Measurements from ENCODE around the gene BAG3. TPM values are rescaled to one million over a fixed set of nuclear protein-coding genes. Genes with fewer than 3 reads are reported as not detected.
"Not testable (repeated sequence)": the region's sequence is repeated elsewhere in the genome, so short reads cannot be mapped to it uniquely, and the experiment has no call there.

The BAG3 gene
- total RNA-seq, 1 experiment from 2014 or later: 19.7 TPM

GRCh38 chr10:119702583-119702982, 51.4 kb downstream of the BAG3 start:
- Histone ChIP-seq H3K4me3 (no peak overlapping the region), H3K9me3 (replicated peaks) (peaks cover 5% of the 10 kb centered on the region; the same call in 1 of the 2 replicates), H3K36me3 (no peaks in the 10 kb centered on the region), H3K27me3 (replicated peaks) (no peaks in the 10 kb centered on the region), H3K27ac (no peak overlapping the region), H3K4me1 (replicated peaks) (peaks cover 9% of the 10 kb centered on the region)
- DNase-seq (ENCODE audit: low read depth in 1 of 2, low spot score in 2 of 2): no peak

DNA sequence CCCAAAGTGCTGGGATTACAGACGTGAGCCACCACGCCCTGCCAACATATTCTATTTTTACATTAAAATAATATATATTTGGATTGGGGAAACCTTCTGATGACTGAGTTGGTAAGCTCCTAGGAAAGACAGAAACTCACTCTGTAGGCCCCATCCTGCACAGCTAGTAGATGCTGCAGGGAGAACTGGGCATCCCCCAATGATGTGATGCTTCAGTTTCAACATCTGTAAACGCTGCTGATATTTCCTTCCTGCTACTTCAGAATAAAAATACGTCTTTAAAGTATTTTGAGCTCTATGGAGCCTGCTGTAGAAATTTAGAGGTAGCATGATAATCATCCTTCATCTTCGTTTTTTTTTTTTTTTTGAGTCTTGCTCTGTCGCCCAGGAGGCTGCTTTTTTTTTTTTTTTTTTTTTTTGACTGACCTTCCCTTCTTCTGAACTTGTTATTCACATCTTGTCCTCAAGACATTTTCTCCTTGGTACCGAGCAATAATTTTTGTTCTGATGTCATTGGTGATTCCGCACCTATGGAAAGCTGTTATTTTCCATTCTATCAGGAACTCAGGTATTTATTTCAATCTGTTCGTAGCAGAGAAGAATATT, 52.8 kb downstream of the BAG3 start:
- H3K27ac ChIP-seq: no peak overlapping the region
- H3K9me3 ChIP-seq (replicated peaks): peaks cover 5% of the 10 kb centered on the region; the same call in 1 of the 2 replicates
- DNase-seq (ENCODE audit: low read depth in 1 of 2, low spot score in 2 of 2): no peak
- H3K4me3 ChIP-seq: no peak overlapping the region
- H3K36me3 ChIP-seq: no peaks in the 10 kb centered on the region
- H3K4me1 ChIP-seq (replicated peaks): peaks cover 9% of the 10 kb centered on the region
- H3K27me3 ChIP-seq (replicated peaks): no peaks in the 10 kb centered on the region

- no peak for DNase-seq (ENCODE audit: low read depth in 1 of 2, low spot score in 2 of 2)
- no peak overlapping the region for H3K27ac ChIP-seq
- no peak overlapping the region for H3K4me3 ChIP-seq
- H3K4me1 ChIP-seq (replicated peaks): peaks cover 9% of the 10 kb centered on the region
- peaks cover 5% of the 10 kb centered on the region; the same call in 1 of the 2 replicates for H3K9me3 ChIP-seq (replicated peaks)
- no peaks in the 10 kb centered on the region for H3K36me3 ChIP-seq
- no peaks in the 10 kb centered on the region for H3K27me3 ChIP-seq (replicated peaks)
These were observed 54.3 kb downstream of the BAG3 start for GRCh38 chr10:119705434-119705831.

- peaks cover 5% of the 10 kb centered on the region for H3K4me1 ChIP-seq (replicated peaks)
- H3K4me3 ChIP-seq: no peak overlapping the region
- H3K36me3 ChIP-seq: no peaks in the 10 kb centered on the region
- peaks cover 5% of the 10 kb centered on the region; the same call in 1 of the 2 replicates for H3K9me3 ChIP-seq (replicated peaks)
- no peak for DNase-seq (ENCODE audit: low read depth in 1 of 2, low spot score in 2 of 2)
- H3K27me3 ChIP-seq (replicated peaks): no peaks in the 10 kb centered on the region
- no peak overlapping the region for H3K27ac ChIP-seq
These were observed 55.5 kb downstream of the BAG3 start for GRCh38 chr10:119706521-119707278.

DNA sequence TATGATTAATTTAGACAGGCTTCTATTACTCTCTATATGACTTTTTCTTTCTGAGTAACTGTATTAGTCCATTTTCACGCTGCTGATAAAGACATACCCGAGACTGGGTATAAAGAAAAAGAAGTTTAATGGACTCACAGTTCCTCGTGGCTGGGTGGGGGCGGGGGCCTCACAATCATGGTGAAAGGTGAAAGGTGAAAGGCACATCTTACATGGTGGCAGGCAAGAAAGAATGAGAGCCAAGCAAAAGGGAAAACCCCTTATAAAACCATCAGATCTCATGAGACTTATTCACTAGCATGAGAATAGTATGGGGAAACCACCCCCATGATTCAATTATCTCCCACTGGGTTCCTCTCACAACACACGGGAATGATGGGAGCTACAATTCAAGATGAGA, 56.2 kb downstream of the BAG3 start:
- H3K27ac ChIP-seq; H3K4me3 ChIP-seq; H3K27me3 ChIP-seq (replicated peaks); DNase-seq (ENCODE audit: low read depth in 1 of 2, low spot score in 2 of 2); H3K4me1 ChIP-seq (replicated peaks); H3K9me3 ChIP-seq (replicated peaks); H3K36me3 ChIP-seq: not testable (repeated sequence)

- not testable (repeated sequence) for H3K36me3 ChIP-seq; H3K4me1 ChIP-seq (replicated peaks); H3K27ac ChIP-seq; H3K4me3 ChIP-seq; H3K27me3 ChIP-seq (replicated peaks); DNase-seq (ENCODE audit: low read depth in 1 of 2, low spot score in 2 of 2); H3K9me3 ChIP-seq (replicated peaks)
These were observed 59.8 kb downstream of the BAG3 start for GRCh38 chr10:119710935-119711334.

DNA sequence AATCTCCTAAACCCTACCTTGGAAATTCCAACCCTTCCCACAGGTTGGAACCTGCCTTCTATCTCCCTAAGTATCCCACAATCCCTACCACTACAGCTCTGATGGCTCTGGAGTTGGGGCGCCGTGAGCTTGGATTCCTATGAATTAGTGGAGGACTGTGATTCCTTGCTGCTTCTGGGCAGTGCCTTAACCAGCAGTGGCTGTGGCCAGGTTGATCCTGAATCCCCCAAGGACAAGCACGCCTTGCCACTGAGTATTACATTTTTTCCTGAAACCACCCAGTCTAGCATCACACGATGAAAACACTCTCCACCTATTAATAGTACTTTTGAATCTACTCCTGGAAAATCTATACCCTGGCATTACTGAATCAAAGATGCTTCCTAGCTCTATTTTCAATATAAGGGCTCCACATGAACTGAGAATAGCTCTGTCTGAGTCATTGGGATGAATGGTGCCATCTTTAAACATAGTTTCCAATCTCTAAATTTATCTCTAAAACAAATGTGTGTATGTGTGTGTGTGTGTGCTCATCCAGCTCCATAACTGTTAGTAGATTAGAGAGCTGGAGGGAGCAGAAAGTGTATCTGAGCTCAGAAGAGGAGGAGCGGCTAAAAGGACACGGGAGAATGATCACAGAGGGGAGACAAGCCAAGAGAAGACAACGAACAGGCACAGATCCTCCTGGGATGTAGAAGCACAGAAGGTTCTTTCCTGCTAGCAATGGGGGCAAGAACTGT, 62.7 kb downstream of the BAG3 start:
- no peak overlapping the region for H3K27ac ChIP-seq
- H3K4me1 ChIP-seq (replicated peaks): no peaks in the 10 kb centered on the region
- no peak for DNase-seq (ENCODE audit: low read depth in 1 of 2, low spot score in 2 of 2)
- H3K27me3 ChIP-seq (replicated peaks): no peaks in the 10 kb centered on the region
- no peaks in the 10 kb centered on the region for H3K9me3 ChIP-seq (replicated peaks)
- no peak overlapping the region for H3K4me3 ChIP-seq
- H3K36me3 ChIP-seq: no peaks in the 10 kb centered on the region

- H3K27ac ChIP-seq: no peak overlapping the region
- no peak overlapping the region for H3K4me3 ChIP-seq
- DNase-seq (ENCODE audit: low read depth in 1 of 2, low spot score in 2 of 2): no peak
- no peaks in the 10 kb centered on the region for H3K4me1 ChIP-seq (replicated peaks)
- no peaks in the 10 kb centered on the region for H3K9me3 ChIP-seq (replicated peaks)
- H3K27me3 ChIP-seq (replicated peaks): no peaks in the 10 kb centered on the region
- H3K36me3 ChIP-seq: no peaks in the 10 kb centered on the region
These were observed 63.3 kb downstream of the BAG3 start for GRCh38 chr10:119714484-119714816.

DNA sequence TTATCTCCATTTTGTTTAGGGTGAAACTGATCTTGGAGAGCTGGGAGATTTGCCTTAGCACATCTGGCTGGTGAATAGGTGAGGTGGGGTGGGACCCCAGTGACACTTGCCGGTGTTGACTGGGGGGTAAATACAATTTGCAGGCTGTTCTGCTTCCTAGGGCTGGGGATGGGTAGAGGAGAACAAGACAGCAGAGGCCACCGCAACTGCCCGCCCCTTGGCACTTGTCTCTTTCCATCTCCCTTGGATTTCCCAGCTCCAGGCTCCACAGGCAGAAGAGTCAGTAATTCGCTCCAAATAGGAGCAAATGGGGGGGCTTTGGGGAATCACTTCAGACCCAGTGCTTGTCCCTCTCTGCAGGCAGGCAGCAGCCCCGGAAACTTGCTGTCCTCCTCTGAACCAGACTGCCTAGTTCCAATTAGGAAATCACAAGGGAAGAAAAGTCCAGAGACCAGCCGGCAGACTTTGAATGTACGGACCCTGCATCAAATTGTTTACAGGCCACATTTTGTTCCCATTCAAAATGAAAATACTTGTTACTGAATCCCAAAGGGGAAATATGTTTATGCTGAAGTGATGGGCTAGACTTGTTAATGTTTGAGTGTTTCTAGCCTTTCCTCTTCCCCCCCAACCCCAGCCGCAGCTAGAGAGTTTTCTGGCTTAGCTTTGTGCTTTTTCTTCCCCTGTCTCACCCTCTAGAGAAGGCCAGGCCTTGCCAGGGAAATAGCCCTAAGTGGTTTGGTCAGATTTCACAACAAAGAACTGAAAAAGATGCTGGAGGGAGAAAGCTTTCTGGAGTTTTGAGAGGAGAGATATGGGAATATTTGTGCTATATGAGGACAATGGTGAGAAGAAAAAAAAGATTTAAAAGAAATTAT, 64.7 kb downstream of the BAG3 start:
- Histone ChIP-seq H3K36me3 (no peaks in the 10 kb centered on the region), H3K27me3 (replicated peaks) (no peaks in the 10 kb centered on the region), H3K4me3 (no peak overlapping the region), H3K27ac (no peak overlapping the region), H3K4me1 (replicated peaks) (no peaks in the 10 kb centered on the region), H3K9me3 (replicated peaks) (no peaks in the 10 kb centered on the region)
- no peak for DNase-seq (ENCODE audit: low read depth in 1 of 2, low spot score in 2 of 2)

DNA sequence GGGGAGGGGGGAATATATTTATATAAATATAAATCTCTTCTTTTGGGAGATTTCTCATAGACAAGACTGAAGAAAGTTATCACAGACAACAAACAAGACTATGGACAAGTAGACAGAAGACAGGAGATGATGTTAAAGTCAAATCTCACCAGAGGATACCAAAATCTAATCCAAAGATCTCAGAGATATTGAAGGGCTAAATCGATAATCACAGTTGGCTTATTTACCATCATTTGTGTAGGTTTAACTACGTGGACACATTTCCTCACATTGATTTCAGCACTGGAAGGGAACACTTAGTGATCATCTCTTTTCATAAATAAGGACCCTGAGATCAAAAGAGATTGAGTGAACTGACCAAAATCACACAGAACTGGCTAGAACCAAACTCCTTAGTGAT, 72.0 kb downstream of the BAG3 start:
- Histone ChIP-seq H3K9me3 (replicated peaks) (no peaks in the 10 kb centered on the region), H3K4me1 (replicated peaks) (peaks cover 17% of the 10 kb centered on the region), H3K27me3 (replicated peaks) (no peaks in the 10 kb centered on the region), H3K27ac (no peak overlapping the region), H3K36me3 (peaks cover 3% of the 10 kb centered on the region; the same call in 1 of the 2 replicates), H3K4me3 (no peak overlapping the region)
- no peak for DNase-seq (ENCODE audit: low read depth in 1 of 2, low spot score in 2 of 2)

- no peak overlapping the region for H3K4me3 ChIP-seq
- H3K4me1 ChIP-seq (replicated peaks): peaks cover 17% of the 10 kb centered on the region
- H3K9me3 ChIP-seq (replicated peaks): no peaks in the 10 kb centered on the region
- DNase-seq (ENCODE audit: low read depth in 1 of 2, low spot score in 2 of 2): no peak
- H3K36me3 ChIP-seq: peaks cover 3% of the 10 kb centered on the region; the same call in 1 of the 2 replicates
- H3K27ac ChIP-seq: no peak overlapping the region
- H3K27me3 ChIP-seq (replicated peaks): no peaks in the 10 kb centered on the region
These were observed 72.4 kb downstream of the BAG3 start for GRCh38 chr10:119723624-119724023.

DNA sequence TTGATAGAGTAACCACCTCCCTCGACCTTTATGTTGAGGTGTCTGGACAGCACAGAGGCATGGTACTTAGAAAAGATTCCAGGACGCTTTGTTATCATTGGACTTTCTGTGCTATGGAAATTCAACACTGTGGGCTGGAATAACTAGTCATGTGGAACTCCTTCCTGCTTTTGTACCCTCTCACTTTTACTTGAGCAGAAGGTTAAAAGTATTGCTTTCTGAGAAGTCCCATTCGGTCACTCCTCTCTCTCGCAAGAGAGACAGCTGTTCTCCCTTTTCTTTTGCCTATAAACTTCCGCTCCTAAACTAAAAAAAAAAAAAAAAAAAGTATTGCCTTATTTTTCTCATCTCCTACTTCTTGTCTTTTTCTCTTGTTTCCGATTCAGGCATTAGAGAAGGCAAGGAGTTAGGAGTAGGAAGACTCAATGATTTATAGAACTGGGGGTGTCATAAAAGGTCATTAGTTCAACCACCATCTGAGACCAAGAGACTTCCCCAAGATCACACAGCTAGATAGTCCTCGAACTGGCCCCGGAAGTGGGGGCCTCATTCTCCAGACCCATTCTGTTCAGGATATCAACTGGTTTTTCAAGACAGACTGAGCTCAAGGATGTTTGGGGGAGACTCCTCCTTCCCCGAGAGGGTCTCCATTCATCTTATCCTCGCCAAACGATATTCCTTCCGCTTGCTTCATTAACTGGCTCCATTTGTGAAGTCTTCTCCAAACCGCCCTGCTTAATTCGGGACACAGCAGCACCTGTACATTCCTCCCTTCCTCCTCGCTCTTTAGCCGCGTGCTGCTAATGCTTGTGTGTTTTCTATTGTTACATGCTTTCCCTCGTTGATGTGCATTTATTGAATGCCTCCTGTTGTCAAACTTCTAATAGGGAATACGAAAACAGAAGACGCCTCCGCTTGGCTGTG, 73.7 kb downstream of the BAG3 start:
- no peaks in the 10 kb centered on the region for H3K27me3 ChIP-seq (replicated peaks)
- H3K9me3 ChIP-seq (replicated peaks): no peaks in the 10 kb centered on the region
- peak overlapping the region; percentile 97 for H3K4me3 ChIP-seq
- H3K36me3 ChIP-seq: peaks cover 3% of the 10 kb centered on the region; the same call in 1 of the 2 replicates
- H3K27ac ChIP-seq: peak overlapping the region; percentile 77
- no peak for DNase-seq (ENCODE audit: low read depth in 1 of 2, low spot score in 2 of 2)
- peaks cover 17% of the 10 kb centered on the region for H3K4me1 ChIP-seq (replicated peaks)

GRCh38 chr10:119725517-119725827, 74.3 kb downstream of the BAG3 start:
- H3K9me3 ChIP-seq (replicated peaks): no peaks in the 10 kb centered on the region
- DNase-seq (ENCODE audit: low read depth in 1 of 2, low spot score in 2 of 2): no peak
- no peaks in the 10 kb centered on the region for H3K27me3 ChIP-seq (replicated peaks)
- peak overlapping the region; percentile 97 for H3K4me3 ChIP-seq
- peaks cover 3% of the 10 kb centered on the region; the same call in 1 of the 2 replicates for H3K36me3 ChIP-seq
- peak overlapping the region; percentile 77 for H3K27ac ChIP-seq
- H3K4me1 ChIP-seq (replicated peaks): peaks cover 17% of the 10 kb centered on the region
